ENCODE results near the gene MAEA. TPM values are rescaled to one million over a fixed set of nuclear protein-coding genes. Genes with fewer than 3 reads are reported as not detected.

MAEA gene
- total and polyA plus RNA-seq, 10 of the 15 experiments (the other 5 are each of a cell fraction or from before 2014, with no cell fraction given), result 3.6 to 67.1 (median 54.6) TPM

DNA sequence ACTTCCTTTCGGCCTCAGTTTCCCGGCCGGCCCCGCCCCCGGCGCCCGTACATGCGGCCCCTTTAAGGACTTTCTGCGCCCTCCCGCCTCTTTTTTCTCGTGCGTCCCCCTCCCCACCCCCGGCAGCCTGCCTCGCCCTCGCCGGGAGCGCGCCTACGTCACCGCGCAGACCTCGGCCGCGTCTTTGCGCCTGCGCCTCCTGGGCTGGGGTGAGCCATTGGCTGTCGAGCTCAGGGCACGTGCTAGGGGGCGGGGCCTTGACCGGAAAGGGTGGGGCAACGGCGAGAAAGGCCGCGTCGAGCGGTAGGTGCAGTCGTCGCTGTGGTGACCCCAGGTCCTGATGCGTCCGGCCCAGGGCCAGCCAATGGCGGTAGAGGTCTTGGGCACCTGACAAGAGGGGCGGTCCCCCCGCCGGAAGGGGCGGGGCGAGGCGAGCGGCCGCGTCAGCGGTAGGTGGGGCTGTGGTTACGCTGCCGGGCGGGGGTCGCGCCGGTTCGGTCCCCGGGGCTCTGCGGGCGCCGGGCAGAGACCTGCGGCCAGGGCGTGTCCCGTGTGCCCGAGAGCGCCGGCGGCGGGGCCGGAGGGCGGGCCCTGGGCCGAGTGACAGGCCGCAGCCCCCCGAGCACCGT is 57.2 kb downstream of the MAEA start, which contains the start of gene UVSSA:
UVSSA (plus strand) TSS at position 428 of the 629 bp plus-strand sequence. CDS start 884 bp downstream, outside the sequence.
- RAD21 ChIA-PET (ENCODE audit: unreplicated experiment), result interaction anchor here (0.5 to 3.9 kb wide), 12 partner anchors 47 to 415 kb away, joined by 3 to 29 read pairs (median 6); partner anchors contain the start of genes CTBP1, GAK, MAEA and TMEM175
- peaks cover 10% of the 10 kb centered on the region for H3K4me1 ChIP-seq (ENCODE audit: control insufficient read depth, insufficient read depth, low read length)
- SMC1A ChIA-PET (ENCODE audit: uncharacterized antibody, unreplicated experiment), result interaction anchor here (0.8 to 2.5 kb wide), 10 partner anchors 57 to 216 kb away, joined by 3 to 15 read pairs (median 5); partner anchors contain the start of gene MAEA
- peak within 1 kb of the TSS; percentile 88 for H3K4me2 ChIP-seq (ENCODE audit: control insufficient read depth, insufficient read depth)
- H2AFZ ChIP-seq (ENCODE audit: control insufficient read depth, low read depth, low read length), result peak within 1 kb of the TSS; percentile 84
- DNase-seq (ENCODE audit: low read depth, low spot score), result peak; percentile 97
- under 1% methylated on average over 63 of the region's 76 CpGs for WGBS (ENCODE audit: insufficient coverage, insufficient replicate concordance, low lambda C conversion rate, missing lambda C conversion rate)
- peak; percentile 94 for ATAC-seq
- peak within 1 kb of the TSS; percentile 81 for H3K4me3 ChIP-seq
- FAIRE-seq, result peak; percentile 91
- H3K27me3 ChIP-seq (replicated peaks in 1 of 2; ENCODE audit: control insufficient read depth in 2 of 2, insufficient read depth in 2 of 2, low read length in 1 of 2), result no peaks in the 10 kb centered on the region
- H3K79me2 ChIP-seq (ENCODE audit: control insufficient read depth, insufficient read depth, low read length), result peaks cover 16% of the 10 kb centered on the region
- CTCF ChIA-PET, result interaction anchor here (0.6 to 5.3 kb wide), 14 partner anchors 9 to 604 kb away, joined by 3 to 48 read pairs (median 6); partner anchors contain the start of gene CTBP1
- BruUV-seq (replicated peaks), result no TSS peak
- POLR2A ChIA-PET, result interaction anchor here (0.6 to 4.0 kb wide), 10 partner anchors 57 to 336 kb away, joined by 3 to 42 read pairs (median 3); partner anchors contain the start of genes CTBP1 and MAEA
- H3K9ac ChIP-seq (ENCODE audit: control insufficient read depth, insufficient read depth, low read length), result peak within 1 kb of the TSS; percentile 91
- in situ Hi-C loops (cut with MboI) (loop anchor here (5.0 kb wide), 1 partner anchor 55 kb away; no protein-coding TSS in a partner anchor), intact Hi-C loops (cut with micrococcal nuclease; ENCODE audit: unreplicated experiment) (loop anchor here (1.0 to 5.0 kb wide), 7 partner anchors 60 to 425 kb away; partner anchors contain the start of genes CTBP1 and MAEA)
- no peaks in the 10 kb centered on the region; a peak in 2 of 4 replicates for H3K36me3 ChIP-seq (ENCODE audit: control insufficient read depth in 2 of 2, insufficient read depth in 2 of 2, low read length in 1 of 2)
- H3K9me3 ChIP-seq (replicated peaks; ENCODE audit: control insufficient read depth, insufficient read depth, low read length), result no peaks in the 10 kb centered on the region
- no peaks in the 10 kb centered on the region for H4K20me1 ChIP-seq (ENCODE audit: control insufficient read depth, insufficient read depth)
- peak within 1 kb of the TSS; percentile 88 for H3K27ac ChIP-seq (ENCODE audit: control insufficient read depth, insufficient read depth)
- TF ChIP-seq NFYB (IDR thresholded peaks at IDR 0.05; ENCODE audit: insufficient read depth, low read depth, low read length) (peak; percentile 79), HCFC1 (IDR thresholded peaks at IDR 0.05; ENCODE audit: low read length) (peak; percentile 50; the same call in 1 of the 2 replicates), CHD2 (IDR thresholded peaks at IDR 0.05; ENCODE audit: borderline replicate concordance, low read depth, low read length) (peak; percentile 66; the same call in 1 of the 2 replicates), FOS (IDR thresholded peaks at IDR 0.05; ENCODE audit: borderline replicate concordance, extremely low read depth, insufficient read length) (no peak), CBX5 (IDR thresholded peaks at IDR 0.05; ENCODE audit: low read depth) (no peak), RUNX3 (IDR thresholded peaks at IDR 0.05; ENCODE audit: low read length) (peak; percentile 51; the same call in 1 of the 2 replicates), CHD1 (IDR thresholded peaks at IDR 0.05; ENCODE audit: low read depth, low read length) (no peak), JUND (IDR thresholded peaks at IDR 0.05; ENCODE audit: low read depth, low read length) (no peak), RBBP5 (conservative IDR thresholded peaks at IDR 0.05) (no peak), SP1 (IDR thresholded peaks at IDR 0.05; ENCODE audit: low read depth, low read length) (peak; percentile 79), NR2C1 (IDR thresholded peaks at IDR 0.05) (peak; percentile 69), GABPA (IDR thresholded peaks at IDR 0.05; ENCODE audit: low read depth) (peak; percentile 80), SRF (IDR thresholded peaks at IDR 0.05; ENCODE audit: low read depth in 2 of 2, low read length in 2 of 2) (0 out of 4 replicates have a peak, but pooled peaks of 1 of the 2 experiments have one; percentile 16), IKZF1 (conservative IDR thresholded peaks at IDR 0.05) (no peak; the same call in 1 of the 2 replicates), YBX1 (IDR thresholded peaks at IDR 0.05) (no peak), ZNF207 (IDR thresholded peaks at IDR 0.05; ENCODE audit: borderline replicate concordance) (peak; percentile 95; the same call in 1 of the 2 replicates)
- TF ChIP-seq, protein P1, sequence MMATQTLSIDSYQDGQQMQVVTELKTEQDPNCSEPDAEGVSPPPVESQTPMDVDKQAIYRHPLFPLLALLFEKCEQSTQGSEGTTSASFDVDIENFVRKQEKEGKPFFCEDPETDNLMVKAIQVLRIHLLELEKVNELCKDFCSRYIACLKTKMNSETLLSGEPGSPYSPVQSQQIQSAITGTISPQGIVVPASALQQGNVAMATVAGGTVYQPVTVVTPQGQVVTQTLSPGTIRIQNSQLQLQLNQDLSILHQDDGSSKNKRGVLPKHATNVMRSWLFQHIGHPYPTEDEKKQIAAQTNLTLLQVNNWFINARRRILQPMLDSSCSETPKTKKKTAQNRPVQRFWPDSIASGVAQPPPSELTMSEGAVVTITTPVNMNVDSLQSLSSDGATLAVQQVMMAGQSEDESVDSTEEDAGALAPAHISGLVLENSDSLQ (IDR thresholded peaks at IDR 0.05), result peak; percentile 51
- TF ChIP-seq, protein P2, sequence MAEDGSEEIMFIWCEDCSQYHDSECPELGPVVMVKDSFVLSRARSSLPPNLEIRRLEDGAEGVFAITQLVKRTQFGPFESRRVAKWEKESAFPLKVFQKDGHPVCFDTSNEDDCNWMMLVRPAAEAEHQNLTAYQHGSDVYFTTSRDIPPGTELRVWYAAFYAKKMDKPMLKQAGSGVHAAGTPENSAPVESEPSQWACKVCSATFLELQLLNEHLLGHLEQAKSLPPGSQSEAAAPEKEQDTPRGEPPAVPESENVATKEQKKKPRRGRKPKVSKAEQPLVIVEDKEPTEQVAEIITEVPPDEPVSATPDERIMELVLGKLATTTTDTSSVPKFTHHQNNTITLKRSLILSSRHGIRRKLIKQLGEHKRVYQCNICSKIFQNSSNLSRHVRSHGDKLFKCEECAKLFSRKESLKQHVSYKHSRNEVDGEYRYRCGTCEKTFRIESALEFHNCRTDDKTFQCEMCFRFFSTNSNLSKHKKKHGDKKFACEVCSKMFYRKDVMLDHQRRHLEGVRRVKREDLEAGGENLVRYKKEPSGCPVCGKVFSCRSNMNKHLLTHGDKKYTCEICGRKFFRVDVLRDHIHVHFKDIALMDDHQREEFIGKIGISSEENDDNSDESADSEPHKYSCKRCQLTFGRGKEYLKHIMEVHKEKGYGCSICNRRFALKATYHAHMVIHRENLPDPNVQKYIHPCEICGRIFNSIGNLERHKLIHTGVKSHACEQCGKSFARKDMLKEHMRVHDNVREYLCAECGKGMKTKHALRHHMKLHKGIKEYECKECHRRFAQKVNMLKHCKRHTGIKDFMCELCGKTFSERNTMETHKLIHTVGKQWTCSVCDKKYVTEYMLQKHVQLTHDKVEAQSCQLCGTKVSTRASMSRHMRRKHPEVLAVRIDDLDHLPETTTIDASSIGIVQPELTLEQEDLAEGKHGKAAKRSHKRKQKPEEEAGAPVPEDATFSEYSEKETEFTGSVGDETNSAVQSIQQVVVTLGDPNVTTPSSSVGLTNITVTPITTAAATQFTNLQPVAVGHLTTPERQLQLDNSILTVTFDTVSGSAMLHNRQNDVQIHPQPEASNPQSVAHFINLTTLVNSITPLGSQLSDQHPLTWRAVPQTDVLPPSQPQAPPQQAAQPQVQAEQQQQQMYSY (CRISPR knock-in tag; IDR thresholded peaks at IDR 0.05), result no peak
- TF ChIP-seq, protein P3, sequence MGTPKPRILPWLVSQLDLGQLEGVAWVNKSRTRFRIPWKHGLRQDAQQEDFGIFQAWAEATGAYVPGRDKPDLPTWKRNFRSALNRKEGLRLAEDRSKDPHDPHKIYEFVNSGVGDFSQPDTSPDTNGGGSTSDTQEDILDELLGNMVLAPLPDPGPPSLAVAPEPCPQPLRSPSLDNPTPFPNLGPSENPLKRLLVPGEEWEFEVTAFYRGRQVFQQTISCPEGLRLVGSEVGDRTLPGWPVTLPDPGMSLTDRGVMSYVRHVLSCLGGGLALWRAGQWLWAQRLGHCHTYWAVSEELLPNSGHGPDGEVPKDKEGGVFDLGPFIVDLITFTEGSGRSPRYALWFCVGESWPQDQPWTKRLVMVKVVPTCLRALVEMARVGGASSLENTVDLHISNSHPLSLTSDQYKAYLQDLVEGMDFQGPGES (IDR thresholded peaks at IDR 0.05), result no peak

All from GM12878 (cell line).